Measurements from ENCODE around the gene TECPR2. TPM values are rescaled to one million over a fixed set of nuclear protein-coding genes. Genes with fewer than 3 reads are reported as not detected.

The TECPR2 gene
- polyA plus RNA-seq, 1 donor (not counting 4 experiments of a cell fraction or from before 2014, with no cell fraction given), result 8.3 TPM

GRCh38 chr14:102506626-102506925 is 143.8 kb downstream of the TECPR2 start:
- no peaks in the 10 kb centered on the region for H3K9me1 ChIP-seq (ENCODE audit: control insufficient read depth, extremely low read depth, insufficient read depth, low read length)

DNA sequence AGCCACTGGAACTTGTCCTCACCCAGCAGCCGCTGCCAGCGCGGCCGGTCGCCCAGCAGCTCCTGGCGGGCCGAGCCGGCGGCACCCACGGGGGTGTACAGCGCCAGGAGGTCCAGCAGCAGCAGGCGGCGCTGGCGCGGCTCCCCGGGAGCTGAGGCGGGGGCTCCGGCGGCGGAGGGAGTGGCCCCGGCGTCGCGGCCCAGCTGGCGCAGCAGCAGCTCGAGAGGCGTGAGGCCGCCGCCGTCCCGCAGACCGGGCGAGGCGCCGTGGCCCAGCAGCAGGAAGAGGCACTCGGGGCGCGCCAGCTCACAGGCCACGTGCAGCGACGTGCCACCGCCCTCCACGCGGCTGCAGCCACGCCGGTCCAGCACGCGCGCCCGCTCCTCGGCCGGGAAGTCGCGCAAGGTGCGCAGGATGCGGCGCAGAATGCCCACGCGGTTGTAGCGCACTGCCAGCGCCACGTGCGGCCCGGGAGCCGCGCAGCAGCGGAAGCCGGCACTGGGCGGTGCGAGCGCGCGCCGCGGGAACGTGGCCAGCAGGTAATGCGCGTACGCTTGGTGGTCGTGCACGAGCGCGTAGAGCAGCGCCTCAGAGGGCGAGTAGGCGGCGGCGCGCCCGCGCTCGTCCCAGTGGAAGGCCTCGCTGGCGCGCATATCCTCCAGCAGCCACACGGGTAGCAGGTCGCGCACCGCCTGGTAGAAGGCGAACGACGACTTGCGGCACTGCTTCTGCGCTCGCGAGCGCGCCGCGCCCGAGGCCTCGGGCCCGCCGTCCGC is 144.5 kb downstream of the TECPR2 start:
- no peak for FAIRE-seq
- peaks cover 3 to 4% of the 10 kb centered on the region in 2 experiments for H3K36me3 ChIP-seq (ENCODE audit: control insufficient read depth in 2 of 2, extremely low read depth in 1 of 2, insufficient read depth in 2 of 2, low read length in 2 of 2)
- H2AFZ ChIP-seq (ENCODE audit: control insufficient read depth, low read length), result no peak overlapping the region
- H3K79me2 ChIP-seq (ENCODE audit: control insufficient read depth, insufficient read depth, low read length), result no peaks in the 10 kb centered on the region
- no peak for DNase-seq (ENCODE audit: low read depth, low spot score)
- H3K4me2 ChIP-seq (ENCODE audit: control insufficient read depth, extremely low read depth, insufficient read depth, low read depth, low read length), result no peak overlapping the region
- peaks cover 21% of the 10 kb centered on the region for H3K4me1 ChIP-seq (ENCODE audit: control insufficient read depth, extremely low read depth, insufficient read depth, low read length)
- no peak overlapping the region for H3K27ac ChIP-seq (ENCODE audit: control insufficient read depth, insufficient read depth, low read length)
- no peak for TF ChIP-seq EZH2 (IDR thresholded peaks at IDR 0.05; ENCODE audit: low read length)
- TF ChIP-seq CTCF (optimal IDR thresholded peaks at IDR 0.05 in 1 of 3, IDR thresholded peaks at IDR 0.05 in 1 of 3, conservative IDR thresholded peaks at IDR 0.05 in 1 of 3; ENCODE audit: extremely low read depth in 1 of 3, insufficient read depth in 2 of 3, low read length in 3 of 3), result no peak
- no peaks in the 10 kb centered on the region for H4K20me1 ChIP-seq (ENCODE audit: control insufficient read depth, extremely low read depth, insufficient read depth, low read length)
- no peaks in the 10 kb centered on the region for H3K27me3 ChIP-seq (ENCODE audit: control insufficient read depth, extremely low read depth, insufficient read depth, low read length)
- no peaks in the 10 kb centered on the region for H3K9me1 ChIP-seq (ENCODE audit: control insufficient read depth, extremely low read depth, insufficient read depth, low read length)
- no peak overlapping the region for H3K9ac ChIP-seq (ENCODE audit: control insufficient read depth, extremely low read depth, insufficient read depth, low read length)
- no peaks in the 10 kb centered on the region for H3K9me3 ChIP-seq (ENCODE audit: control insufficient read depth, low read depth, low read length)
- no peak overlapping the region for H3K4me3 ChIP-seq (ENCODE audit: control insufficient read depth in 2 of 3, extremely low read depth in 1 of 3, insufficient read depth in 2 of 3, low read depth in 1 of 3, low read length in 3 of 3)
- dilution Hi-C loops (cut with MboI; ENCODE audit: extremely low pct_ligation_motif_present, low sequenced_read_pairs), result no loop called here

More at GRCh38 chr14:102506626-102506925, 143.8 kb downstream of the TECPR2 start:
- Histone ChIP-seq H3K4me2 (ENCODE audit: control insufficient read depth, extremely low read depth, insufficient read depth, low read depth, low read length) (no peak overlapping the region), H3K9ac (ENCODE audit: control insufficient read depth, extremely low read depth, insufficient read depth, low read length) (no peak overlapping the region), H4K20me1 (ENCODE audit: control insufficient read depth, extremely low read depth, insufficient read depth, low read length) (no peaks in the 10 kb centered on the region), H3K9me3 (ENCODE audit: control insufficient read depth, low read depth, low read length) (no peaks in the 10 kb centered on the region), H2AFZ (ENCODE audit: control insufficient read depth, low read length) (no peak overlapping the region), H3K79me2 (ENCODE audit: control insufficient read depth, insufficient read depth, low read length) (no peaks in the 10 kb centered on the region), H3K4me1 (ENCODE audit: control insufficient read depth, extremely low read depth, insufficient read depth, low read length) (peaks cover 27% of the 10 kb centered on the region), H3K4me3 (ENCODE audit: control insufficient read depth in 2 of 3, extremely low read depth in 1 of 3, insufficient read depth in 2 of 3, low read depth in 1 of 3, low read length in 3 of 3) (no peak overlapping the region), H3K27ac (ENCODE audit: control insufficient read depth, insufficient read depth, low read length) (no peak overlapping the region), H3K27me3 (ENCODE audit: control insufficient read depth, extremely low read depth, insufficient read depth, low read length) (no peaks in the 10 kb centered on the region), H3K36me3 (ENCODE audit: control insufficient read depth in 2 of 2, extremely low read depth in 1 of 2, insufficient read depth in 2 of 2, low read length in 2 of 2) (peaks cover 3 to 4% of the 10 kb centered on the region in 2 experiments)
- TF ChIP-seq EZH2 (IDR thresholded peaks at IDR 0.05; ENCODE audit: low read length) (no peak), CTCF (optimal IDR thresholded peaks at IDR 0.05 in 1 of 3, IDR thresholded peaks at IDR 0.05 in 1 of 3, conservative IDR thresholded peaks at IDR 0.05 in 1 of 3; ENCODE audit: extremely low read depth in 1 of 3, insufficient read depth in 2 of 3, low read length in 3 of 3) (no peak)
- FAIRE-seq (no peak), DNase-seq (ENCODE audit: low read depth, low spot score) (no peak)
- dilution Hi-C loops (cut with MboI; ENCODE audit: extremely low pct_ligation_motif_present, low sequenced_read_pairs), result no loop called here
